GM19463 (cell line): ENCODE measurements around the gene CHP2.
"Not testable (repeated sequence)": the region's sequence is repeated elsewhere in the genome, so short reads cannot be mapped to it uniquely, and the experiment has no call there.

Experiments
- ATAC-seq: cut with Tn5 transposase; IDR thresholded peaks from one replicate; pipeline ENCODE4 v1.9.1; 2021; ENCODE audit warnings: mild to moderate bottlenecking, moderate library complexity; ENCODE audit not compliant: unreplicated experiment

CHP2 gene

GRCh38 chr16:23754594-23755483 is at the start of gene CHP2:
TSS of gene CHP2 (plus strand) at chr16:23755026. CDS start at chr16:23755050, 24 bp downstream.
- ATAC-seq: no peak

DNA sequence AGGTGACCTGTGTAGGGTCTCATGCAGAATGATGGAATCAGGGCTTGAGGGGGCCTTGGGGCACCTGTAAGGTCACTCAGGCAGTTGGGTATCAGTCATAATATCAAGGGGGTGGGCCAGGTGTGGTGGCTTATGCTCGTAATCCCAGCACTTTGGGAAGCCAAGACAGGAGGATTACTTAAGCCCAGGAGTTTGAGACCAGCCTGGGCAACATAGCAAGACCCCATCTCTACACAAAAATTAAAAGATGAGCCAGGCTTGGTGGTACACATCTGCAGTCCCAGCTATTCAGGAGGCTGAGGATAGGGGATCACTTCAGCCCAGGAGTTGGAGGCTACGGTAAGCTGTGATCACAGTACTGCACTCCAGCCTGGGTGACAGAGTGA is 49.3 kb upstream of the CHP2 start:
- ATAC-seq: no peak

GRCh38 chr16:23706439-23706838 is 48.4 kb upstream of the CHP2 start:
- no peak for ATAC-seq

DNA sequence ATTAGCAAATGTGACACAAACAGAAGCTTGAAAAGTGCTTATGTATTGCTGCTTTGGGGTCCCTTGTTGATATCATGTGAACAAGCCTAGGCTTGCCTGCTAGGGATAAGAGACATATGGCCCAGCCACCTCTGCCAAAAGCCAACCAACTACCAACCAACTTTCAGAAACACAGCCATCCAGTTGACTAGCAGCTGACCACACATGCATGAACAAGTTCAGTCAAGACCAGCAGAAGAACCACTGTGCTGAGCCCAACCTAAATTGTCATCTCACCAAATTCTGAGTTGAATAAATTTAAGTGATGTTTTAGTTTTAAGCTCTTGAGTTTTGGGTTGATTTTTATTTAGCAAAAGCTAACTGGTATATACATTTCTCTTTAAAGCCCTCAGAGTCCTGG is 45.3 kb upstream of the CHP2 start:
- ATAC-seq: no peak

- no peak for ATAC-seq
Measured at GRCh38 chr16:23710008-23710407, 44.8 kb upstream of the CHP2 start.

GRCh38 chr16:23710504-23710903 is 44.3 kb upstream of the CHP2 start:
- ATAC-seq: no peak

- no peak for ATAC-seq
Measured at GRCh38 chr16:23711785-23712184, 43.0 kb upstream of the CHP2 start.

DNA sequence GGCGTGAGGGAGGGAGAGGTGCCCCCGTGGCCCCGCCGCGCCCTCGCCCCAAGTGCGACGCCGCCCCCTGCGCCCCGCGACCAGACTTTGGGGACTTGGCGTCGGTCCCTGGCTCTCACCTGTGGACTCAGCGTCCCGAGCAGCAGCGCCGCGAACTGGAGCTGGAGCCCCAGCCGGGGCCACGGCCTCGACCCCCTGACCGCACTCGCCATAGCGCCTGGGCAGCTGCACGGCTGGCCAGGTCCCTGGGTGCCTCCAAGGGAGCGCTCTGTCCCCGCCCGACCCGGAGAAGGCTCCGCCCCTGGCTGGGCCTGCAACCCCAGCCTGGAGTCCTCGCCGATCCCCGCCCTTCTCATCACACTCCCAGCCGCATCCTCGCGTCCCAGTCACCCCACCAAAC is 41.9 kb upstream of the CHP2 start, which contains the start of gene ERN2:
TSS of gene ERN2 (minus strand) at position 247 of the 400 bp plus-strand sequence. CDS start at position 212, 35 bp downstream.
- ATAC-seq: no peak

GRCh38 chr16:23716484-23716883 is 38.3 kb upstream of the CHP2 start:
- no peak for ATAC-seq

GRCh38 chr16:23722613-23723240 is 32.1 kb upstream of the CHP2 start:
- ATAC-seq: not testable (repeated sequence)

DNA sequence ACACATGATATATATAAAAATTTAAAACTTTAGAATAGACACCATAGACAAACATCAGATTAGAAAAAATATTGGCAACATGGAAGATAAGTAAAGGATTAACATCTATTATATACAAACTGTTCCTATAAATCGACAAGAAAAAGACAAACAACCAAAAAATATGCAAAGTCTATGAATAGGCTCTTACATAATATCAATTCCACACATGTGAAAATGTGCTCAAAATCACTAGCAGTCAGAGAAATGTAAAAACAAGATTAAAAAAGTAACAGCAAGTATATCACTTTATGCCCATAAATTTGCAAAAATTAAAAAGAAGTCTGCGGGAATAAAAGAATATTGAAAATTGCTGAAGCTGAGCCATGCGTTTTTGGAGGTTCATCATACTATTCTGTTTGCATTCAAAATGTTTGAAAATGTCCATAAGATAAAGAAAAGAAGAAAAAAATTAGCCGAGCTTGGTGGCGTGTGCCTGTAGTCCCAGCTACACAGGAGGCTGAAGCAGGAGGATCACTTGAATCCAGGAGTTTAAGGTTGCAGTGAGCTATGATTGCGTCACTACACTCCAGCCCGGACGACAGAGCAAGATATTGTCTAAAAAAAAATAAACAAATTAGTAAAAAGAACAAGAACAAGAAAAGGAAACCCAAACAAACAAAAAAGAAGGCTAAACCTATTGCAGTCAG is 30.6 kb upstream of the CHP2 start:
- ATAC-seq: no peak

GRCh38 chr16:23724785-23725131 is 30.1 kb upstream of the CHP2 start:
- ATAC-seq: no peak

- ATAC-seq: no peak
Measured at GRCh38 chr16:23726710-23727109, 28.1 kb upstream of the CHP2 start.

DNA sequence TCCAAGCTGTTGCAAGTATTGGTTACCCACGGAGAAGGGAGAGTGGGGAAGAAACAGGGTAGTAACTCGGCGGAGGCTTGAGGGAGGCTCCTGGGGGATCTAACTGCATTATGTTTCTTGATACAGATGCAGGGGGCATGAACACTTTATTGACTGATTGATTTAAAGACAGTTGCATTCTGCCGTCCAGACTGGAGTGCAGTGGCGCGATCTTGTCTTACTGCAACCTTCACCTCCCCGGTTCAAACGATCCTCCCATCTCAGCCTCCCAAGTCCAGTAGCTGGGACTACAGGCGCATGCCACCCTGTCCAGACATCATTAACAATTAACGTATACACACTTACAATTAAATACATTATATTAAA is 26.7 kb upstream of the CHP2 start:
- ATAC-seq: no peak

DNA sequence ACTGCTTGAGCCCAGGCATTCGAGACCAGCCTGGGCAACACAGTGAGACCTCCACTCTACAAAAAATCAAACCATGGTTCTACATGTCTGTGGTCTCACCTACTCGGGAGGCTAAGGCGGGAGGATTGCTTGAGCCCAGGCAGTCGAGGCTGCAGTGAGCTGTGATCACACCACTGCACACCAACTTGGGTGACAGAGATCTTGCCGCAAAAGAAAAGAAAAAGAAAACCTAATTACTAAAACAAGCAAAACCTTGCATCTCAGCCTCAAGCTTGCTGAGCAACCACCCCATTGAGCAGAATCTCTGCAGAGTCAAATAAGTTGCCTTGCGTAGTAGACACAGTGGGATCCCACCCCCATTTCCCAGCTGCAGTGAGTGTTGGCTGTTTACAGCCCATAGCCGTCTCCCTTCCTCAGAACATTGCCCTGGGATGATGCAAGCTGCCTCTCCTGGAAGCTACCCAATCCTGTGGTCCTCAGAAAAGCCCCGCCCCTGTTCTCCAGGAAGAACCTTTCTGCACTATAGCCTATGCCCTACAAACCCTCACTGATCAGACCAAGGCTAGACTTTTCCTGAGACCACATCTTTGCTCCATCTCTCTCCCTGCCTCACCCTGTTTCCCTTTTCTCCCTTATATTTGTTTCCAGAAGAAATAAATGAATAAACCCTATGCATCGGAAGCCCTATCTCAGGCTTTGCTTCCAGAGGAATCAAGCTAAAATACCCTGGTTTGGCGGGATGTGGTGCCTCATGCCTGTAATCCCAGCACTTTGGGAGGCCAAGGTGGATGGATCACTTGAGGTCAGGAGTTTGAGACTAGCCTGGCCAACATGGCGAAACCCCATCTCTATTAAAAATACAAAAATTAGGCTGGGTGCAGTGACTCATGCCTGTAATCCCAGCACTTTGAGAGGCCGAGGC is 25.1 kb upstream of the CHP2 start:
- ATAC-seq: no peak

GRCh38 chr16:23734176-23734893 is 20.5 kb upstream of the CHP2 start:
- no peak for ATAC-seq

GRCh38 chr16:23737423-23738028 is 17.3 kb upstream of the CHP2 start:
- ATAC-seq: not testable (repeated sequence)

- ATAC-seq: no peak
Measured at GRCh38 chr16:23739516-23739915, 15.3 kb upstream of the CHP2 start.

GRCh38 chr16:23741675-23742303 is 13.0 kb upstream of the CHP2 start:
- ATAC-seq: no peak
